Measurements from ENCODE around the gene STXBP5L. TPM values are rescaled to one million over a fixed set of nuclear protein-coding genes. Genes with fewer than 3 reads are reported as not detected.
"Not testable (repeated sequence)": the region's sequence is repeated elsewhere in the genome, so short reads cannot be mapped to it uniquely, and the experiment has no call there.

The STXBP5L gene
- total RNA-seq, 1 donor from 2014 or later: 2.3 TPM

DNA sequence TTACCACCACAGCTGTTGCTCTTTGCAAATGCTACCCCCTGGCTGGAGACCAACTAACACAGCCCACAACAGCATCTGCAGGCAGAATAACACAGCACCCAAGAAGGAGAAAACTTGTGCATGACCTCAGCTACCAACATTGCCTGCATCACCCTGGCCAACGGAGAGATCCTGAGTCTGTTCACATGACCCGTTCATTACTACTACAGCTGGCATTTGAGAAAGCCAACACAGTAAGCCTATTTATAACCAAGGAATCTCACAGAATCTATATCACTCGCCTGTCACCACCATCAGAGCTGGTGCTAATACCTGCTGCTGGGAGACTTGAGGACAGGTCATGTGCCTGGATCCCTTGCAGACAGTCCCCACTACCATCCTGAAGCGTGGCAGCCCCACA lies 422.6 kb downstream of the STXBP5L start:
- H3K9me3 ChIP-seq (ENCODE audit: low read depth): no peaks in the 10 kb centered on the region
- Mint-ChIP-seq H3K4me1 (no peaks in the 10 kb centered on the region), H3K27me3 (ENCODE audit: insufficient read depth, low read depth) (no peaks in the 10 kb centered on the region), H3K36me3 (no peaks in the 10 kb centered on the region), H3K9me3 (peaks cover 2% of the 10 kb centered on the region), H3K4me3 (no peak overlapping the region), H3K27ac (no peak overlapping the region)
- no peak overlapping the region for H3K4me2 ChIP-seq
- H3K9ac ChIP-seq: no peak overlapping the region
- no peaks in the 10 kb centered on the region for H4K20me1 ChIP-seq (ENCODE audit: low read depth)
- no peaks in the 10 kb centered on the region for H3F3A ChIP-seq (ENCODE audit: low read depth)
- H3K79me2 ChIP-seq (ENCODE audit: low read depth): no peaks in the 10 kb centered on the region
- H3K36me3 ChIP-seq: no peaks in the 10 kb centered on the region
- TF ChIP-seq EZH2 (IDR thresholded peaks at IDR 0.05) (no peak), EZH2phosphoT487 (IDR thresholded peaks at IDR 0.05) (no peak)
- TF ChIP-seq, protein P1, sequence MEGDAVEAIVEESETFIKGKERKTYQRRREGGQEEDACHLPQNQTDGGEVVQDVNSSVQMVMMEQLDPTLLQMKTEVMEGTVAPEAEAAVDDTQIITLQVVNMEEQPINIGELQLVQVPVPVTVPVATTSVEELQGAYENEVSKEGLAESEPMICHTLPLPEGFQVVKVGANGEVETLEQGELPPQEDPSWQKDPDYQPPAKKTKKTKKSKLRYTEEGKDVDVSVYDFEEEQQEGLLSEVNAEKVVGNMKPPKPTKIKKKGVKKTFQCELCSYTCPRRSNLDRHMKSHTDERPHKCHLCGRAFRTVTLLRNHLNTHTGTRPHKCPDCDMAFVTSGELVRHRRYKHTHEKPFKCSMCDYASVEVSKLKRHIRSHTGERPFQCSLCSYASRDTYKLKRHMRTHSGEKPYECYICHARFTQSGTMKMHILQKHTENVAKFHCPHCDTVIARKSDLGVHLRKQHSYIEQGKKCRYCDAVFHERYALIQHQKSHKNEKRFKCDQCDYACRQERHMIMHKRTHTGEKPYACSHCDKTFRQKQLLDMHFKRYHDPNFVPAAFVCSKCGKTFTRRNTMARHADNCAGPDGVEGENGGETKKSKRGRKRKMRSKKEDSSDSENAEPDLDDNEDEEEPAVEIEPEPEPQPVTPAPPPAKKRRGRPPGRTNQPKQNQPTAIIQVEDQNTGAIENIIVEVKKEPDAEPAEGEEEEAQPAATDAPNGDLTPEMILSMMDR (IDR thresholded peaks at IDR 0.05): no peak
- no peak overlapping the region for H3K27ac ChIP-seq
- H3K4me1 ChIP-seq: no peaks in the 10 kb centered on the region
- no peak for DNase-seq (ENCODE audit: low spot score)
- no peak overlapping the region for H3K4me3 ChIP-seq
- no peak overlapping the region for H2AFZ ChIP-seq (replicated peaks)
- no peaks in the 10 kb centered on the region for H3K27me3 ChIP-seq

DNA sequence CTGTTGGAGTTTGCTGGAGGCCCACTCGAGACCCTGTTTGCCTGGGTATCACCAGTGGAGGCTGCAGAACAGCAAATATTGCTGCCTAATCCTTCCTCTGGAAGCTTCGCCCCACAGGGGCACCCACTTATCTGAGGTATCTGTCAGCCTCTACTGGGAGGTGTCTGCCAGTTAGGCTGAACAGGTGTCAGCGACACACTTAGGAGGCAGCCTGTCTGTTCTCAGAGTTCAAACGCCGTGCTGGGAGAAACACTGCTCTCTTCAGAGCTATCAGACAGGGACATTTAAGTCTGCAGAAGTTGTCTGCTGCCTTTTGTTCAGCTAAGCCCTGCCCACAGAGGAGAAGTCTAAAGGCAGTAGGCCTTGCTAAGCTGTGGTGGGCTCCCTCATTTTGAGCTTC lies 448.0 kb downstream of the STXBP5L start:
- not testable (repeated sequence) for DNase-seq (ENCODE audit: low spot score); H3K36me3 Mint-ChIP-seq; H3K9ac ChIP-seq; H3K79me2 ChIP-seq (ENCODE audit: low read depth); H3K4me1 Mint-ChIP-seq; H3F3A ChIP-seq (ENCODE audit: low read depth); H3K27me3 Mint-ChIP-seq (ENCODE audit: insufficient read depth, low read depth); H3K27ac Mint-ChIP-seq; H3K4me3 Mint-ChIP-seq; H3K27ac ChIP-seq; H3K27me3 ChIP-seq; H3K4me1 ChIP-seq; H3K36me3 ChIP-seq; H2AFZ ChIP-seq (replicated peaks); H3K9me3 ChIP-seq (ENCODE audit: low read depth); H3K4me3 ChIP-seq; H4K20me1 ChIP-seq (ENCODE audit: low read depth); H3K4me2 ChIP-seq
- H3K9me3 Mint-ChIP-seq: peaks cover 21% of the 10 kb centered on the region

DNA sequence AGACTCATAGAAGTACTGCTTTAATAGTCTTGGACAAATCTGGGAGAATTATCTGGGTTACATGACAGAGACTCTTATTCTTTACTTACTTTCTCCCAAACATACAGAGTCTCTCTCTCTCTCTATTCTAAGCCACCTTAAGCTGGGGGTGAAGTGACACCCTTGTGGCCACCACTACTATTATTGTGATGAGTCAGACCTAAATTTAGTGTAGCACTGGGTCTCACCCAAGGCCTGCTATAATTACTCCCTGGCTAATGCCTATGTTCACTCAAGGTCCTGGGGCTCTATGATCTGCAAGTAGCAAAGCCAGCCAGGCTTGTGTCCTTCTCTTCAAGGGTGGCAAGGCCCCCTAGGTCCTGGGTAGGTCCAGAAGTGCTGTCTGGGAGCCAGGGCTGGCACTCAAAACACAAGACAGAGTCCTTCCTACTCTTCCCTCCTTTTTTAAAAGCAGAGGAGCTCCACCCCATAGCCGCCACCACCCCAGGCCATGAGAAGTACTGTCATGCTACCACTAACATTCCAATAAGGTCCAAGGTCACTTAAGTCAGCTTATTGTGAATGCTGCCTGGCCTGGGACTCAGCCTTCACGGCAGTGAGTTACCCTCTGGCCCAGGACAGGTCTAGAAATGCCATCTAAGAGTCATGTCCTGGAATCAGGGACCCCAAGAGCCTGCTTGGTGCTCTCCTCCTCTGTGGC lies 454.2 kb downstream of the STXBP5L start:
- DNase-seq (ENCODE audit: low spot score): no peak
- Mint-ChIP-seq H3K27me3 (ENCODE audit: insufficient read depth, low read depth) (no peaks in the 10 kb centered on the region), H3K4me1 (no peaks in the 10 kb centered on the region), H3K4me3 (no peak overlapping the region), H3K9me3 (no peaks in the 10 kb centered on the region), H3K27ac (no peak overlapping the region), H3K36me3 (peaks cover 4% of the 10 kb centered on the region)
- Histone ChIP-seq H3K9ac (no peak overlapping the region), H3K9me3 (ENCODE audit: low read depth) (no peaks in the 10 kb centered on the region), H3K27ac (no peak overlapping the region), H3K27me3 (no peaks in the 10 kb centered on the region), H3K4me2 (no peak overlapping the region), H3K36me3 (no peaks in the 10 kb centered on the region), H2AFZ (replicated peaks) (no peak overlapping the region), H3K4me3 (no peak overlapping the region), H3F3A (ENCODE audit: low read depth) (no peaks in the 10 kb centered on the region), H3K79me2 (ENCODE audit: low read depth) (no peaks in the 10 kb centered on the region), H4K20me1 (ENCODE audit: low read depth) (no peaks in the 10 kb centered on the region), H3K4me1 (no peaks in the 10 kb centered on the region)
- TF ChIP-seq EZH2 (IDR thresholded peaks at IDR 0.05) (no peak), EZH2phosphoT487 (IDR thresholded peaks at IDR 0.05) (no peak)
- TF ChIP-seq, protein P1 (IDR thresholded peaks at IDR 0.05): no peak

DNA sequence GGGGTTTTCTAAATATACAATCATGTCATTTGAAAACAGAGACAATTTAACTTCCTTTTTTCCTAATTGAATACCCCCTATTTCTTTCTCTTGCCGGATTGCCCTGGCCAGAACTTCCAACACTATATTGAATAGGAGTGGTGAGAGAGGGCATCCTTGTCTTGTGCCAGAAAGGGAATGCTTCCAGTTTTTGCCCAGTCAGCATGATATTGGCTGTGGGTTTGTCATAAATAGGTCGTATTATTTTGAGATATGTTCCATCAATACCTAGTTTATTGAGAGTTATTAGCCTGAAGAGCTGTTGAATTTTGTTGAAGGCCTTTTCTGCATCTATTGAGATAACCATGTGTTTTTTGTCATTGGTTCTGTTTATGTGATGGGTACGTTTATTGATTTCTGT lies 480.3 kb downstream of the STXBP5L start:
- H3K9ac ChIP-seq; H3K27me3 ChIP-seq; H3K36me3 Mint-ChIP-seq; H3K4me3 Mint-ChIP-seq; H3K79me2 ChIP-seq (ENCODE audit: low read depth); DNase-seq (ENCODE audit: low spot score); H3K4me3 ChIP-seq; H3K4me2 ChIP-seq; H2AFZ ChIP-seq (replicated peaks); H3K27ac Mint-ChIP-seq; H3K9me3 ChIP-seq (ENCODE audit: low read depth); H3K27ac ChIP-seq; H3K4me1 ChIP-seq; H3K27me3 Mint-ChIP-seq (ENCODE audit: insufficient read depth, low read depth); H3K9me3 Mint-ChIP-seq; H3K36me3 ChIP-seq; H3K4me1 Mint-ChIP-seq; H3F3A ChIP-seq (ENCODE audit: low read depth); H4K20me1 ChIP-seq (ENCODE audit: low read depth): not testable (repeated sequence)

DNA sequence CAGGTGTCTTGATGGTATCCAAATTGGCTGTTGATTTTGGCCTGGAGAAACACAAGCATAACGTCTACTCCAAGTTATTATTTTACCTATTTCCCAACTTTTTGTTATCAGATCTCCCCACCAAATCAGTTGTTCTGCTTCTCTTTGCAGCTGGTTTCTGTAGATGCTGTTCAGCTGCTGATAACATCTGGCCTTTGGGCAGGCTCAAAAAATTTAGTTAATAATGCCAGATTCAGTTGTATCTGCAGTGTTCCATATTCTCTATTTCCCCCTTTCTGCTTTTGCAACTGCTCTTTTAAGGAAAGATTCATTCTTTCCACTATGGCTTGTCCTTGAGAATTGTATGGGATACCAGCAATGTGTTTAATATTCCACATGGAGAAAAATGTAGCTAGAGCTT lies 488.0 kb downstream of the STXBP5L start:
- H3K4me1 Mint-ChIP-seq: peaks cover 16% of the 10 kb centered on the region

DNA sequence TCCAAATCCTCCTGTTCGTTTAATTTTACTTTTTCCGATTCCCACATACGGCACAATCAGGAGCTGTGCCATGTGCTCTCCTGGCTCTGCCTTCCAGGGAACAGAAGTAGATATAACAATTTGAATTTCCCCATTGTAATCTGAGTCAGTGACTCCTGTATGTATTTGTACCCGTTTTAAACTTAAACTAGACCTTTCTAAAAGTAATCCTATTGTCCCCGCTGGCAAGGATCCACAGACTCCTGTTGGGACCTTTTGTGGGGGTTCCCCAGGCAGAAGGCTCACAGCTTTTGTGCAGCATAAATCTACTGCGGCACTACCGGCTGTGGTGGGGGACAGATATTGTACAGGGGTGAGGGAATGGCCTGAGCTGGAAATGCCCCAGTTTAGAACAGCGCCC lies 490.0 kb downstream of the STXBP5L start:
- not testable (repeated sequence) for H3K27me3 ChIP-seq; H4K20me1 ChIP-seq (ENCODE audit: low read depth); H3K4me1 ChIP-seq; H3K36me3 ChIP-seq; H3F3A ChIP-seq (ENCODE audit: low read depth); H3K36me3 Mint-ChIP-seq; DNase-seq (ENCODE audit: low spot score); H3K4me3 ChIP-seq; H3K4me3 Mint-ChIP-seq; H2AFZ ChIP-seq (replicated peaks); H3K27me3 Mint-ChIP-seq (ENCODE audit: insufficient read depth, low read depth); H3K9me3 ChIP-seq (ENCODE audit: low read depth); H3K9me3 Mint-ChIP-seq; H3K27ac ChIP-seq; H3K4me2 ChIP-seq; H3K79me2 ChIP-seq (ENCODE audit: low read depth); H3K9ac ChIP-seq
- Mint-ChIP-seq H3K27ac (peak overlapping the region; percentile 16), H3K4me1 (peaks cover 16% of the 10 kb centered on the region)

More for the DNA sequence above, 488.0 kb downstream of the STXBP5L start:
- DNase-seq (ENCODE audit: low spot score); H3K36me3 ChIP-seq; H2AFZ ChIP-seq (replicated peaks); H3K4me2 ChIP-seq; H3K9me3 Mint-ChIP-seq; H3K27me3 Mint-ChIP-seq (ENCODE audit: insufficient read depth, low read depth); H3K4me3 ChIP-seq; H3K79me2 ChIP-seq (ENCODE audit: low read depth); H3K27ac ChIP-seq; H3K36me3 Mint-ChIP-seq; H3K27me3 ChIP-seq; H4K20me1 ChIP-seq (ENCODE audit: low read depth); H3K27ac Mint-ChIP-seq; H3K9ac ChIP-seq; H3F3A ChIP-seq (ENCODE audit: low read depth); H3K9me3 ChIP-seq (ENCODE audit: low read depth); H3K4me3 Mint-ChIP-seq; H3K4me1 ChIP-seq: not testable (repeated sequence)

Data from neural progenitor cell (in vitro differentiated cells).